Measurements from ENCODE around the gene TRAM2.

GRCh38 chr6:52516269-52516668 lies 60.6 kb downstream of the TRAM2 start:
- TF ChIP-seq POLR2AphosphoS5 (IDR thresholded peaks at IDR 0.05; ENCODE audit: insufficient read depth, low read depth, low read length) (no peak), CTCF (IDR thresholded peaks at IDR 0.05; ENCODE audit: extremely low read depth in 1 of 2, insufficient read depth in 1 of 2, low read depth in 1 of 2, low read length in 2 of 2) (no peak), POLR2A (IDR thresholded peaks at IDR 0.05; ENCODE audit: low read depth, low read length) (no peak), MAX (IDR thresholded peaks at IDR 0.05; ENCODE audit: insufficient read depth, insufficient read length) (no peak), JUN (IDR thresholded peaks at IDR 0.05; ENCODE audit: borderline replicate concordance, insufficient read depth, insufficient read length, low read depth) (no peak), EZH2 (IDR thresholded peaks at IDR 0.05; ENCODE audit: borderline replicate concordance, low read depth, low read length, severe bottlenecking) (no peak)

Measured in endothelial cell of umbilical vein (primary cell).